Stimulated activated CD8-positive, alpha-beta memory T cell treated with anti-CD3 and anti-CD28 coated beads, Interleukin-12 subunit alpha, Interleukin-12 subunit beta, amount 100 ng/mL, for 1 hour (primary cell): ENCODE data around the gene FMO2.
"Not testable (repeated sequence)": the region's sequence is repeated elsewhere in the genome, so short reads cannot be mapped to it uniquely, and the experiment has no call there.

Source experiments
- DNase-seq: peaks from one replicate; pipeline ENCODE4 v3.0.0-alpha.2; 2020; ENCODE audit warnings: low read depth

Gene FMO2

GRCh38 chr1:171219346-171220080 is 34.4 kb downstream of the FMO2 start:
- no peak for DNase-seq

- DNase-seq = no peak
These were observed 35.0 kb downstream of the FMO2 start for GRCh38 chr1:171220081-171220420.

GRCh38 chr1:171220581-171221054 is 35.5 kb downstream of the FMO2 start:
- no peak for DNase-seq

GRCh38 chr1:171221665-171222591 is 36.8 kb downstream of the FMO2 start:
- no peak for DNase-seq

GRCh38 chr1:171222936-171223335 is 37.8 kb downstream of the FMO2 start:
- no peak for DNase-seq

GRCh38 chr1:171224257-171224656 is 39.2 kb downstream of the FMO2 start:
- DNase-seq = not testable (repeated sequence)

GRCh38 chr1:171226747-171227370 is 41.8 kb downstream of the FMO2 start:
- DNase-seq = no peak

GRCh38 chr1:171231326-171231725 is 46.2 kb downstream of the FMO2 start:
- DNase-seq = no peak

GRCh38 chr1:171233183-171233582 is 48.1 kb downstream of the FMO2 start:
- DNase-seq = no peak

GRCh38 chr1:171236231-171236630 is 51.1 kb downstream of the FMO2 start:
- DNase-seq = not testable (repeated sequence)

GRCh38 chr1:171243878-171244277 is 58.8 kb downstream of the FMO2 start:
- no peak for DNase-seq

- DNase-seq = no peak
These were observed 60.5 kb downstream of the FMO2 start for GRCh38 chr1:171245458-171246064.

GRCh38 chr1:171247501-171247900 is 62.4 kb downstream of the FMO2 start:
- DNase-seq = no peak

- no peak for DNase-seq
These were observed 63.2 kb downstream of the FMO2 start, which contains the start of gene FMO1 for GRCh38 chr1:171248302-171248701. FMO1 (plus strand) TSS chr1:171248494; CDS start chr1:171258088, 9,594 bp downstream.

GRCh38 chr1:171248841-171249240 is 63.7 kb downstream of the FMO2 start:
- no peak for DNase-seq

- DNase-seq = no peak
These were observed 65.2 kb downstream of the FMO2 start for GRCh38 chr1:171250263-171250662.

- DNase-seq = no peak
These were observed 66.2 kb downstream of the FMO2 start for GRCh38 chr1:171251042-171251951.

GRCh38 chr1:171251952-171252300 is 66.8 kb downstream of the FMO2 start:
- no peak for DNase-seq

GRCh38 chr1:171252482-171252881 is 67.4 kb downstream of the FMO2 start:
- DNase-seq = no peak

- DNase-seq = no peak
These were observed 69.8 kb downstream of the FMO2 start for GRCh38 chr1:171254859-171255258.

GRCh38 chr1:171256940-171257606 is 72.0 kb downstream of the FMO2 start:
- no peak for DNase-seq
